D721Med (cell line): Measurements from ENCODE around the gene FAM174B.

ENCODE experiments used
- DNase-seq: peaks from one replicate; pipeline ENCODE4 v3.0.0; 2011; ENCODE audit warnings: low spot score; ENCODE audit not compliant: insufficient read length
- FAIRE-seq: peaks from 2 replicates; lab custom pipeline; 2011; peaks lifted over from hg19 to GRCh38; lab: Jason Lieb, UNC
- TF ChIP-seq, protein P1 (sequence below): IDR thresholded peaks from 2 replicates; pipeline ENCODE4 v1.5.1; 2012; ENCODE audit warnings: mild to moderate bottlenecking, control low read depth; ENCODE audit not compliant: insufficient read depth; ENCODE audit errors: missing control alignments

Gene FAM174B

DNA sequence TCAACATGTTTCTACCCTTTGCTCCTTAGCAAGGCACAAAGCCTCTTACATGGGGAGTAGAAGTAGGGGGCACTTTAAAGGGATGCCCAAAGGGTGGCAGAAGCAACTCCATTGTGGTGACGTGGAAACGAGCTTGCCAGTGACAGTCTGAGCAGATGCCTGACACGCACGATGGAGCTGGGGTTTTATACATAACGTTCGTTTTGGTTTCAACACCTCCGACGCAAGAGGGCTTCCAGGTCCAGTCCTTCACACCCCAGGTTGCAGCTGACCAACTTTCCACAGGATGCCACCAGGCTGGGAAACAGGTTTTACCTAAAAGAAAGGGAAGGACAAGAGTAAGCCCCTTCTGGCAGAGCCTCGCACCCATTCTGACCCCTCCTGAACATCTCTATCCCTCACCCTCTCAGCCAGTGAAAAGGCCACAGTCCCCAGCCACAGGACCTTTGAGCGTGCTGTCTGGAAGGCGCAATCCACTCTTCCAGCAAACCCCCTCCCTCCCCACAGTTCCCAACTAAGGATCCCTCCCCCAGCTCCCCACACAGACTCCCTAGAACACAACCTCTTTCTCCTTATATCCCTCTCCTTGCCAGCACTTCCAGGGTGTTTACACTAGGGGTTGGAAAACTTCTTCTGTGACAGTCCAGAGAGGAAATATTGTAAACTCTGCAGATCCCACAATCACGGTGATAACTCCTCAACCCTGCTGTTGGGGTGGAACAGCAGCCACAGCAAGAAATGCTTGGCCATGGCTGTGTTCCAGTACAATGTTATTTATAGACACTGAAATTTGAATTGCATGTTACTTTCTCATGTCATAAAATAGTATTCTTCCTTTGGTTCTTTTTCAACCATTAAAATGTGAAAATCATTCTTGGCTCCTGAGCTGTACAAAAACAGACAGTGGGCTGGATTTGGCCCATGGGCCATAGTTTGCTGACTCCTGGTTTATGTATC is 36.2 kb downstream of the FAM174B start:
- FAIRE-seq (no peak), DNase-seq (no peak)
- TF ChIP-seq, protein P1, sequence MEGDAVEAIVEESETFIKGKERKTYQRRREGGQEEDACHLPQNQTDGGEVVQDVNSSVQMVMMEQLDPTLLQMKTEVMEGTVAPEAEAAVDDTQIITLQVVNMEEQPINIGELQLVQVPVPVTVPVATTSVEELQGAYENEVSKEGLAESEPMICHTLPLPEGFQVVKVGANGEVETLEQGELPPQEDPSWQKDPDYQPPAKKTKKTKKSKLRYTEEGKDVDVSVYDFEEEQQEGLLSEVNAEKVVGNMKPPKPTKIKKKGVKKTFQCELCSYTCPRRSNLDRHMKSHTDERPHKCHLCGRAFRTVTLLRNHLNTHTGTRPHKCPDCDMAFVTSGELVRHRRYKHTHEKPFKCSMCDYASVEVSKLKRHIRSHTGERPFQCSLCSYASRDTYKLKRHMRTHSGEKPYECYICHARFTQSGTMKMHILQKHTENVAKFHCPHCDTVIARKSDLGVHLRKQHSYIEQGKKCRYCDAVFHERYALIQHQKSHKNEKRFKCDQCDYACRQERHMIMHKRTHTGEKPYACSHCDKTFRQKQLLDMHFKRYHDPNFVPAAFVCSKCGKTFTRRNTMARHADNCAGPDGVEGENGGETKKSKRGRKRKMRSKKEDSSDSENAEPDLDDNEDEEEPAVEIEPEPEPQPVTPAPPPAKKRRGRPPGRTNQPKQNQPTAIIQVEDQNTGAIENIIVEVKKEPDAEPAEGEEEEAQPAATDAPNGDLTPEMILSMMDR = no peak

DNA sequence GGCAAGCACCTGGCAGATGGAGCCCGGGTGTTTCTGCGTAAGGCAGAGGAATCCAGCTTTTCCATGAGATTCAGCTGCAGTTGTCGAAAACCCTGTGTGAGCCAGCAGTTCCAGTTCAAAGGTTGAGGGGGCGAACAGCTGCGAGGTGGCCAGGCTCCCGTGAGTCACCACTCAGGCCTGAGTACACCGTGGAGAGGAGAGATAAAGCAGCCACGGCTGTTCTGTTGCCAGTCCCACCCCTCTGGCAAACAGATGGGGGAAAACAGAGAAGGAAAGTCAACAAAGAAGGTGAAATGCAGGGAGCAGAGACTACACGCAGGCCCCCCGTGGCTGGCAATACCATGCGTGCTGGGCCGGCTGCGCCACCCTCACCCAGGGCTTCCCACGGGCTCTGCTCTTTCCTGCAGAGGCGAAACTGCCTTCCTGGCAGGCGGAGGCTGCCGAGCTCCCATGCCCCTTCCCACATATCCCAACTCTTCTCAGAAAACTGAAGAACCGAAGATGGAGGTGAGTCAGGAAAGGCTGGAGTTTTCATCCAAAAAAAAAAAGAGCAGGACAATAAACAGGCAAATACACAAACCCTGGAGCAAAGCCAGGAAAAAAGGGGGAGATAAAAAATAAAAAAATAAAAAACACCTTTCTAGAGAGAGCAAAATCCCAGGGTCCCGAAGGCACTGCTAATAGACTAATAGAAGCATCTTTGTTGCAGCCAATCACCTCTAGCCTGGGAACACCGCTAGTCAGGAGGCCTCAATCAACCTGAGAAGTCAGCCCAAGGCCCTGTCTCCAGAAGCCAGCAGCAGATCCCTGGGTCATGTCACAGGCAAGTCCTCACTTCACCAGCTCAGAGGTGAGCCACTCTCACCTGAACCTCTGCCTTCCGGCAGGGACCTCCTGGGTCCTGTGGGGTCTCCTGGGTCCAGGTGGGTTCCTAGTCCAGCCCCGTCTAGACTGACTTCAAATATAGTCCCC is 37.7 kb downstream of the FAM174B start:
- TF ChIP-seq, protein P1 = no peak
- no peak for FAIRE-seq
- DNase-seq = no peak

DNA sequence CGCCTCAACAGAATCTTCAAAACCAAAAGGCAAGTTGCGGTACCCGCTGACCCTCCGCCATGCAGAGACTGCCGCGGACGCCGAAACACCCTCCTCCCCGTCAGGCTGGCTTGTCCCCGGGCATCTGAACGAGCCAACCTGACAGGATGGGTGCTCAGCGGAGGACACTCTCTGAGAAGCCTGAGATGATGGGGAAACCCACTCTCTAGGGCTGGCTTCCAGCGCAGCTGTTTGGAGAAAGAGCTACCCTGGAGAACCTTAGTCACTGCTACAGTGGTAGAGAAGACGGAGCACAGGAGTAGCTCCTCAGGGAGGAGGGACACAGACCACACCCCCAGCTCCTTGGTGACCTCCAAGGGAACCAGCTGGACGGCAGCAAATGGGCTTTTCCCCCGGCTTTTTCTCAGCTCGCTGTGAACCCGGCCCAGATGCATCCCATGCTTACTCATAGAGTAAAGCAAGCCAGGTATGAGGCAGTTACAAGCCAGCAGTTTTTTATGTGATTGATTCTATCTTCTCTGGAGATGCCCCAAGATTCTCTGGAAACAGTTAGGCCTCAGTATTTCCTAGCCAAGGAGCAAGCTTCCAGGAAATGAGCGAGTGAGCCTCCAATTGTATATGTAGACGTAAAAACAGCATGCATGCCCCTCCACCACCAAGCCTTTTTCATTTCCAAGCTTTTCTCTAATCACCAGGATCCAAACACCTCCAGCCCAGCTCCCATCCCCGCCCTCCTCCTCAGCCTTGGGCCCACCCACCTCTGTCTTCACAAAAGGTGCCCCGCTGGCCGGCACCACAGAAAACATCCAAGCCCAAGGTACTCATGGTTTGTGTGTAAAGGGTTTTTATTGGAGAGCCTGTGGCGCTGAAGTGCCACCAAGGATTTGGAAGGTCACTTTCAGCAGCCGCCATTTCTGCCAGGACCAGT is 38.7 kb downstream of the FAM174B start:
- no peak for FAIRE-seq
- TF ChIP-seq, protein P1 = no peak
- DNase-seq = no peak

DNA sequence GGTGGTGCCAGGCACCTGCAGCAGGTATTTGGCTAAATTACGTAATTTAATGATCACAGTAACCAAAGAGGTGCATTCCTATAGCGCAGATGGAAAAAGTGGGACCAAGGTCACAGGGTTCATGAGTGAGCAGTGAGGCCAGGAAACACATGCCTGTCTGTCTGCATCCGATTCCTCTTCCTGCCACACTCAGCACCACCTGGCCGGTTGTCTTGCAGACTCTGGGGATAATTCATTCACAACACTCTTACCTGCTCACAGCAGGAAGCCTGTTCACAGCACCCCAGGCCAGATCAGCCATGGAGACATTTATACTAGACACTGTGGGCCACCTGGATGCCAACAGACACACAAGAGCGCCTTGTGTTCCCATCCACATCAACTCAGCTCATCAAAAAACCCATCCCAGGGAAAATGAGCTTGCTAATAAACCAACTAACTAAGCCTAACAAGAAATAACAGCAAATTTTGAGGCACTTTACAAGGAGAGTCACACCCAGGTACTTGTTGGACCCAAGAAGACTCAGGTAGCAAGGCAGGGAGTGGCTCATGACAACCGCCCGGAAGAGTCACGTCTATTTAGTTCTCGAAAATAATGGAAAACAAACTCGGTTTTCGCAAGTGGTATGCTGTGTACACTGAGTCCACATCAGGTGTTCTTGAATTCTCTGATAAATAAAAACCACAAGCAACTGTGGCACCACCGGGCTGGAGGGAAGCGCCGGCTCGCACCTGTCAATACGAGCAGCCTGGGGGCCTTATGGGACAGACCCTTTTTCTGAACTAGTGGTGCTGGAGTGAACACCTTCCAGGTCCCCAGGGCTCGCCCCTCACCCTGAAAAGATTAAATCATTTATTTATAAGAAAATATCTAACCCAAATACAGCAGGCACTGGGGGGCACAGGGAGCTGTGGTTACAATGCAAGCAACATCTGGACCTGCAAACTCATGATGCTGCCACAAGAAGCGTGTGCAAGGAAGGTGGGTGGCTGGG is 40.5 kb downstream of the FAM174B start:
- TF ChIP-seq, protein P1 = no peak
- no peak for DNase-seq
- no peak for FAIRE-seq

DNA sequence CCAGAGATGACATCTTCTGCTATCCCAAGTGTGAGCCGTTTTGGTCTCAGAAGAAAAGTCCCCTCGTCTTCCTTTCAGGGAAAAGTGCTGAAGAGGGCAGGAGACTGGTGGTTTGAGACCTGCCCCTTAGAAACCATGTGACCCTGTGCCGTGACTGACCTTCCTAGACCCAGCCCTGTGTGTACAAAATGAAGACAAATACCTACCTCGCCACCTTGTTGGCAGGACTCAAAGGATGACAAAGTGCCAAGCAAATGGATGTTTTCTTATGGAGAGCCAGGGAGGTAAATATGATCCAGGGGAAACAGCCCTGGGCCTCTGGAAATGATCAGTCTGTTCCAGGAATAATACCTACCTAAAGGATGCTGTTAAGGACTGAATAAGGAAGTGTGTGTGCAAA is 41.3 kb downstream of the FAM174B start:
- no peak for DNase-seq
- TF ChIP-seq, protein P1 = no peak
- FAIRE-seq = no peak

DNA sequence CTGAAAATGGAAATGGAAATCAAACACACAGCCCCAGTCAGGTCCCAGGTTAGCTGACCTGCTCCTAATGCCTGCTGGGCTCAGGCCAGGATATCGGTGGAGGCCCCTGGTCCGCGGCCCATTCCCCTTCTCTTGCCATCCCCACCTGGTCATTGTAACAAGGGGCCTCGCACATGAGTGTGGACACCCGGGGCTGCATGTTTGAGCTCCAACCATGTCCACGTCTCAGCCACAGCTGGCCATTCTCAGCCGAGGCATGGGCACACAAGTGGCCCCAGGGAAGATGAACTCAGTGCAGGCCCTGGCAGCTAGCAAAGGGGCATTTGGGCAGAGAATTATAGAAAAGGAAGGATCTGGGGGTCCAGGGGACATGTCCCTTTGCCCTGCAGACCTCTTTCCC is 41.7 kb downstream of the FAM174B start:
- FAIRE-seq (no peak), DNase-seq (no peak)
- TF ChIP-seq, protein P1 = no peak
